ENCODE results near the gene TBCD. TPM values are rescaled to one million over a fixed set of nuclear protein-coding genes. Genes with fewer than 3 reads are reported as not detected.
A peak's percentile ranks its signal among the peaks of the same experiment; 100 is the strongest.
"Not testable (repeated sequence)": the region's sequence is repeated elsewhere in the genome, so short reads cannot be mapped to it uniquely, and the experiment has no call there.

The TBCD gene
- total RNA-seq, 1 donor = 49.3 TPM

- no peak for DNase-seq (ENCODE audit: low read depth in 2 of 3, low spot score in 2 of 3)
These were observed 195.5 kb downstream of the TBCD start for GRCh38 chr17:82947051-82947991.

- DNase-seq (ENCODE audit: low read depth in 2 of 3, low spot score in 2 of 3) = no peak
These were observed 196.2 kb downstream of the TBCD start for GRCh38 chr17:82948081-82948511.

GRCh38 chr17:82948957-82949356, 197.1 kb downstream of the TBCD start:
- no peak for DNase-seq (ENCODE audit: low read depth in 2 of 3, low spot score in 2 of 3)

GRCh38 chr17:82949361-82949760, 197.5 kb downstream of the TBCD start:
- DNase-seq (ENCODE audit: low read depth in 2 of 3, low spot score in 2 of 3) = no peak

- DNase-seq (ENCODE audit: low read depth in 2 of 3, low spot score in 2 of 3) = no peak
These were observed 198.1 kb downstream of the TBCD start for GRCh38 chr17:82949984-82950383.

GRCh38 chr17:82950525-82951102, 198.7 kb downstream of the TBCD start:
- no peak for DNase-seq (ENCODE audit: low read depth in 2 of 3, low spot score in 2 of 3)

GRCh38 chr17:82952019-82952418, 200.2 kb downstream of the TBCD start:
- DNase-seq (ENCODE audit: low read depth in 2 of 3, low spot score in 2 of 3) = no peak

GRCh38 chr17:82955106-82955505, 203.2 kb downstream of the TBCD start:
- not testable (repeated sequence) for DNase-seq (ENCODE audit: low read depth in 2 of 3, low spot score in 2 of 3)

GRCh38 chr17:82955627-82956026, 203.8 kb downstream of the TBCD start:
- not testable (repeated sequence) for DNase-seq (ENCODE audit: low read depth in 2 of 3, low spot score in 2 of 3)

GRCh38 chr17:82956146-82956725, 204.4 kb downstream of the TBCD start:
- DNase-seq (ENCODE audit: low read depth in 2 of 3, low spot score in 2 of 3) = no peak

GRCh38 chr17:82956726-82957468, 205.0 kb downstream of the TBCD start:
- DNase-seq (ENCODE audit: low read depth in 2 of 3, low spot score in 2 of 3) = no peak

GRCh38 chr17:82957469-82957795, 205.6 kb downstream of the TBCD start:
- no peak for DNase-seq (ENCODE audit: low read depth in 2 of 3, low spot score in 2 of 3)

GRCh38 chr17:82957961-82958561, 206.2 kb downstream of the TBCD start:
- DNase-seq (ENCODE audit: low read depth in 2 of 3, low spot score in 2 of 3) = no peak

- DNase-seq (ENCODE audit: low read depth in 2 of 3, low spot score in 2 of 3) = no peak
These were observed 207.5 kb downstream of the TBCD start for GRCh38 chr17:82959242-82959930.

GRCh38 chr17:82959990-82960418, 208.1 kb downstream of the TBCD start:
- no peak for DNase-seq (ENCODE audit: low read depth in 2 of 3, low spot score in 2 of 3)

- no peak for DNase-seq (ENCODE audit: low read depth in 2 of 3, low spot score in 2 of 3)
These were observed 208.8 kb downstream of the TBCD start for GRCh38 chr17:82960419-82961271.

GRCh38 chr17:82961366-82962162, 209.7 kb downstream of the TBCD start:
- no peak for DNase-seq (ENCODE audit: low read depth in 2 of 3, low spot score in 2 of 3)

- peak in 1 of 3 donors; percentile 33 for DNase-seq (ENCODE audit: low read depth in 2 of 3, low spot score in 2 of 3)
These were observed 210.4 kb downstream of the TBCD start for GRCh38 chr17:82962163-82962720.
